HG02571 (cell line): ENCODE results near the gene PPP1R27.

Source experiments
- ATAC-seq: cut with Tn5 transposase; IDR thresholded peaks from one replicate; pipeline ENCODE4 v1.9.1; 2021; ENCODE audit warnings: mild to moderate bottlenecking, moderate library complexity; ENCODE audit not compliant: unreplicated experiment

The PPP1R27 gene

DNA sequence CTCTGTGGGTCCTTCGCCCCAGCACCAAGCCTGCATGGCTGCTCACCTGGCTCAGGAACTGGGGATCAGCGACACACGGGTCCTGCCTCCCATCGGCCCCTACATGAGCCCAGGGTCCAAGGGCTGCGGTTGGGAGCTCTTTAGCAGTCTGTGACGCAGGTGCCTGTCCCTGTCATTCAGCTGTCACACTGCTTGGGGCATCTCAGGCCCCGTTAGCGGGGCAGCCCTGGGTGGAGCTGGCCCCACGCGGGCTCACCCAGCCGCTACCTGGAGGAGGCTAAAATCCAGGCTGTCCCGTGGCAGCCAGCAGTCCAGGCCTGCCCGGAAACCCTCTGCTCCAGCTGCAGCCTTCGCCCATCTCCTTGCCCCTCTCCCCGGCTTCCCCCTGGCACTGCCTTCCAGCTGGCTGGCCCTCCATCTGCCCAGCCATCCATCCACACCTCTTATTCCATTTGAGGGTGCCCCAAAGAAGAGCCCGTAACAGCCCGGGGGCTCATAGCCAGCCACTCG lies 27.6 kb downstream of the PPP1R27 start:
- ATAC-seq = no peak

DNA sequence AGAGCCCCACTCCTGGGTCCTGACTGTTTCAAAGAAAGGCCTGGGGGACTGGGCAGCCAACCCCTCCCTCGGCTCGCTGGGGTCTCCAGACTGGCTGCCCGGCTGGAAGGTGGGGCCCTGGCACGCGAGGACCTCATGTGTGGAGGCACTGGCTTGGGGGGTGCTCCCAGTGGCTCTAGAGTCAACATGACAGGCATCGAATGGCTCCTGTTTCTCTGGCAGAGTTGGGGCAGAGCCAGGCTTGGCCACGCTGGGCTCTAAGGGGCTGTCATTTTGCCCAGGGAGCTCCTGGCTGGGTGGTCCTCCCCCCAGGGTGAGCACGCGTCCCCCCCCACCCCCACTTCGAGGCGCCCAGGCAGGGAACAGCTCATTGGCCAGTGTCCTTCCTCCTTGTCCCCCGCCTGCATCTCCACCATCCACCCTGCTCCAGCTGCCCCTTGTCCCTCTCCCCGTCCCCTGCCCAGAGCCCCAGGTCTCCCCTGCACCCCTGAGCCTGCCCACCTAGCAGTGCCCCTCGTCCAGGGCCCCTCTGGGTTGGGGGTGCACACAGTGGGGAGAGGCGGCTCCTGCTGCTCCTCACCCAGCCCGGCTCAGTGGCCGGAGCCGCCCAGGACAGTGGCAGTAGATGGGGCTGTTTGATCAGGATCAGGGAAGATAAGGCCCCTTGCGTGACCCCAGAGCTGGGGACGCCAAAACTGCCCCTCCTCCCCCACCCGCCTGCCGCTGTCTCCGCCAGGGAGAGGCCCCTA lies 28.2 kb downstream of the PPP1R27 start:
- no peak for ATAC-seq

GRCh38 chr17:81805707-81806460 lies 29.0 kb downstream of the PPP1R27 start:
- ATAC-seq = no peak

DNA sequence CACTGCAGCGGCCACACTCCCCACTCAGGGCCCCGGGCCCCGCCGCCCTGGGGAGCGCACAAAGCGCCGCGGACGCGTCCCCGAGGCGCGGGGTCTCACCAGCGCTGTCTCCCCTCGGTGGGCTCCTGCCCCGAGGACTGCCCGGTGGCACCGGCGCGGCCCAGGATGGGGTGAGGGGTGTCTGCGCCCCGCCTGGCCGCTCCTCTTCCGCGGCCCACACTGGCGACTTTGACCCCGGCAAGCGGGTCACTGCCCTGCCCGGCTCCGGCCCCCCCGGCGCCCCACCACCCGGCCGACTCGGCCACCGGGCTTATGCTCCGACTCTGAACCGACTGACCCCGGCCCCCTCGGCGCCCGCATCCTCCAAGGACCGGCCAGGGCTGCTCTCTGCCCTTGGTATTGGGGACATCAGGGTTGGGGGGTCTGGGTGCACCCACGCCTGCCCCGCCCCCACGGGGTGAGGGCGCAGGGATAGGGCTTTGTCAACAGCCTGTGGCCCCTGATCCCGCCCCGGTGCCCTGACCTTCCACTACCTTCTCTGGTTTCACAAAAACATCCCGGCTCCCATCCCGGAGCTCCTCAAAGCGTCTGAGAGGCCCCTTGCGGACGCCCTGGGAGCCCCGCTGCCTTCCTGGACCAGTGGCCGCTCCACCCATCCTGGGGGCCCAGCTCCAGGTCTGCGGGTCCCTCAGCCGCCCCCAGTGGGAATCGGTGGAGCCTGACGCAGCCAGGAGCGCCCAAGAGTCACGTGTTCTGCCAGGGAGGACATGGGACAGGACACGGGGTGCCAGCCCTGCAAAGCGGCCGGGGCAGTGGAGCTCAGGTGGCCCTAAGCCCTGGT lies 30.1 kb downstream of the PPP1R27 start:
- no peak for ATAC-seq

DNA sequence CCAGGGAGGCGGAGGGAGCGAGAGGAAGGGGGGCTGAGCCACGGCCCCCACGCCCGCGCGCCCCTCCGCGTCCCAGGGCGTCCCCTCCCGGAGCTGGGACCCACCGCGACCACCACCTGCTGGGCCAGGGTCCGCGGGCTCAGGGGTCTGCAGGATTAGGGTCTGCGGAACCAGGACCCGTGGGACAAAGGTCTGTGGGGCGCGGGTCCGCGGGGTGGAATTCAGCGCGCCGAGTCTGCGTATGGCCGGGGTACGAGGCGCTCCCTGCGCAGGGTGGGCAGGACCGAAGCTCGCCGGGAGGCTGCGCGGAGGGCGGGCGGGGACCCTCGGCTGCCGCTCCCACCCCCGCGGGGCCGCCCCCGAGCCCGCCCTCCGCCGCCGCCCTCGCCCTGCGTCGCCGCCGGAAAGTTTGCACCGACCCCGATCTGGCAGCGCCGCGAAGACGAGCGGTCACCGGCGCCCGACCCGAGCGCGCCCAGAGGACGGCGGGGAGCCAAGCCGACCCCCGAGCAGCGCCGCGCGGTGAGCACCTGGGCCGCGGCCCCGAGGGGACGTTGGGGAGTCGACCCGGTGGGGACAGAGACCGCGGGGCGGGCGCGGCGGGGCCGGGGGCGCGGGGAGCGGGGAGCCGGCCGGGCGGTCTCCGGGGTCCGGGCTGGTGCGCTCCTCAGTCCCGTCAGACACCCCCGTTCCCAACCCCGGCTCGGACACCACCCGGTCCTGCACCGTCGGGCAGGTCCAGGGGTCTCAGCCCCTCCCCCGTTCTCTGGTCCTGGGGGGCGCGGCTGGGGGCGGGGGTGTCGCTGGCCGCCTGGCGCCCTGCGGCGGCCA lies 30.9 kb downstream of the PPP1R27 start, which contains the start of gene GCGR:
Gene GCGR (plus strand): TSS at position 423 of the 831 bp plus-strand sequence. CDS start 4,869 bp downstream, outside the sequence.
- ATAC-seq = no peak

- no peak for ATAC-seq
These were observed 31.8 kb downstream of the PPP1R27 start for GRCh38 chr17:81802856-81803643.

- no peak for ATAC-seq
These were observed 32.6 kb downstream of the PPP1R27 start for GRCh38 chr17:81802048-81802758.

GRCh38 chr17:81801327-81801726 lies 33.5 kb downstream of the PPP1R27 start:
- no peak for ATAC-seq

GRCh38 chr17:81794509-81794908 lies 40.3 kb downstream of the PPP1R27 start:
- ATAC-seq = no peak

GRCh38 chr17:81794074-81794476 lies 40.8 kb downstream of the PPP1R27 start:
- ATAC-seq = no peak

DNA sequence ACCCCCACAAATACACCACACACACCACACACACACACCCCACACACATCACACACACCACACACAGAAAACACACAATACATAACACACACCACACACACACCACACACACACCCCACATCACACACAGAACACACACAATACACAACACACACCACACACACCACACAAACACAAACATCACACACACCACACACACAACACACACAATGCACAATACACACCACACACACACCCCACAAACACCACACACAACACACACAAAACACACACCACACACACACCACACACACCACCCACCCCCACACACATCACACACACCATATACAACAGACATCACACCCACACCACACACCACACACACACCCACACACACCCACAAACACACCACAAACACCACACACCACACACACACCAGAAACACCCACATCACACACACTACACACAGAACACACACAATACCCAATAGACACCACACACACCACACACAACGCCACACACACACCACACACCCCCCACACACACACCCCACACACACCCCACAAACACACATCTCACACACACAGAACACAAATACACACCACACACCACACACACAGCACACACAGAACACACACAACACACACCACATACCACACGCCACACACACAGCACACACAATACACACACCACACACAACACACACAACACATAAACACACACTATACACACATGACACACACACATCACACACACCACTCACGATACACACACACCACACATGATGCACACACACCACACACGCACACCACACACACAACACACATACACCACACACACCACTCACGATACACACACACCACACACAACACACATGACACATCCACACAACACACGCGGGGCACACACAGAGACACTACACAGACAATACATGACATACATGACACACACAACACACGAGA lies 41.9 kb downstream of the PPP1R27 start:
- ATAC-seq = no peak
